HG02884 (cell line): ENCODE measurements around the gene APH1A.
A peak's percentile ranks its signal among the peaks of the same experiment; 100 is the strongest.
"Not testable (repeated sequence)": the region's sequence is repeated elsewhere in the genome, so short reads cannot be mapped to it uniquely, and the experiment has no call there.

Experiments
- ATAC-seq: cut with Tn5 transposase; IDR thresholded peaks from one replicate; pipeline ENCODE4 v1.9.1; 2021; ENCODE audit warnings: mild to moderate bottlenecking, moderate library complexity; ENCODE audit not compliant: unreplicated experiment

The APH1A gene

GRCh38 chr1:150268705-150269403 is at the start of gene APH1A:
Gene APH1A, minus strand, starts transcription at chr1:150269016. Its CDS starts 206 bp downstream, at chr1:150268810.
- ATAC-seq = peak; percentile 87

GRCh38 chr1:150314691-150315090 is 45.9 kb upstream of the APH1A start:
- ATAC-seq = not testable (repeated sequence)

- no peak for ATAC-seq
These were observed 42.9 kb upstream of the APH1A start for GRCh38 chr1:150311762-150312161.

GRCh38 chr1:150309758-150310508 is 41.1 kb upstream of the APH1A start:
- no peak for ATAC-seq

- not testable (repeated sequence) for ATAC-seq
These were observed 39.8 kb upstream of the APH1A start for GRCh38 chr1:150308585-150308984.

GRCh38 chr1:150302902-150303301 is 34.1 kb upstream of the APH1A start:
- no peak for ATAC-seq

- no peak for ATAC-seq
These were observed 33.5 kb upstream of the APH1A start for GRCh38 chr1:150302338-150302737.

- ATAC-seq = no peak
These were observed 30.9 kb upstream of the APH1A start for GRCh38 chr1:150299716-150300115.

GRCh38 chr1:150295476-150295875 is 26.7 kb upstream of the APH1A start:
- no peak for ATAC-seq

- ATAC-seq = peak; percentile 87
These were observed 24.8 kb upstream of the APH1A start, which contains the start of gene MRPS21 for GRCh38 chr1:150293433-150294253. Gene MRPS21, plus strand, starts transcription at chr1:150293861. Its CDS starts 506 bp downstream, at chr1:150294367.

- no peak for ATAC-seq
These were observed 20.0 kb upstream of the APH1A start for GRCh38 chr1:150288822-150289221.

GRCh38 chr1:150288382-150288781 is 19.6 kb upstream of the APH1A start:
- no peak for ATAC-seq

- ATAC-seq = no peak
These were observed 14.4 kb upstream of the APH1A start for GRCh38 chr1:150283260-150283659.

- ATAC-seq = no peak
These were observed 13.7 kb upstream of the APH1A start for GRCh38 chr1:150282558-150282958.

- ATAC-seq = peak; percentile 76
These were observed 13.1 kb upstream of the APH1A start, which contains the start of gene CIART for GRCh38 chr1:150281758-150282557. Gene CIART, plus strand, starts transcription at chr1:150282554. Its CDS starts 714 bp downstream, at chr1:150283268.

GRCh38 chr1:150281221-150281757 is 12.5 kb upstream of the APH1A start:
- ATAC-seq = no peak

- no peak for ATAC-seq
These were observed 11.4 kb upstream of the APH1A start for GRCh38 chr1:150280138-150280707.

- ATAC-seq = no peak
These were observed 4.5 kb upstream of the APH1A start for GRCh38 chr1:150273311-150273710.

GRCh38 chr1:150271291-150271959 is 2.6 kb upstream of the APH1A start:
- ATAC-seq = no peak
